Measurements from ENCODE around the gene IDH3G.
"Not testable (repeated sequence)": the region's sequence is repeated elsewhere in the genome, so short reads cannot be mapped to it uniquely, and the experiment has no call there.

The IDH3G gene

GRCh38 chrX:153755136-153755535 lies 39.0 kb downstream of the IDH3G start:
- DNase-seq = no peak

- DNase-seq = no peak
Observed at GRCh38 chrX:153750127-153750774, 43.9 kb downstream of the IDH3G start.

- DNase-seq = not testable (repeated sequence)
Observed at GRCh38 chrX:153749017-153749416, 45.2 kb downstream of the IDH3G start.

GRCh38 chrX:153746991-153747390 lies 47.2 kb downstream of the IDH3G start:
- not testable (repeated sequence) for DNase-seq

GRCh38 chrX:153746359-153746758 lies 47.8 kb downstream of the IDH3G start:
- no peak for DNase-seq

- DNase-seq = not testable (repeated sequence)
Observed at GRCh38 chrX:153745067-153745433, 49.1 kb downstream of the IDH3G start.

GRCh38 chrX:153744210-153745066 lies 49.7 kb downstream of the IDH3G start:
- peak; percentile 43 for DNase-seq

GRCh38 chrX:153743468-153744209 lies 50.5 kb downstream of the IDH3G start:
- peak; percentile 52 for DNase-seq

- not testable (repeated sequence) for DNase-seq
Observed at GRCh38 chrX:153742796-153743467, 51.2 kb downstream of the IDH3G start.

GRCh38 chrX:153742111-153742510 lies 52.1 kb downstream of the IDH3G start:
- not testable (repeated sequence) for DNase-seq

- no peak for DNase-seq
Observed at GRCh38 chrX:153741446-153741845, 52.7 kb downstream of the IDH3G start.

- DNase-seq = no peak
Observed at GRCh38 chrX:153740631-153741222, 53.4 kb downstream of the IDH3G start.

- no peak for DNase-seq
Observed at GRCh38 chrX:153739754-153740486, 54.3 kb downstream of the IDH3G start.

- DNase-seq = no peak
Observed at GRCh38 chrX:153738056-153738605, 56.0 kb downstream of the IDH3G start.

GRCh38 chrX:153736871-153737441 lies 57.2 kb downstream of the IDH3G start:
- no peak for DNase-seq

- no peak for DNase-seq
Observed at GRCh38 chrX:153736071-153736820, 57.9 kb downstream of the IDH3G start.
